ENCODE data around the gene FUS. TPM values are rescaled to one million over a fixed set of nuclear protein-coding genes. Genes with fewer than 3 reads are reported as not detected.

Gene FUS
- total RNA-seq, 1 donor, result 183 TPM

- H3K9me3 ChIP-seq (ENCODE audit: low read depth, low read length), result no peaks in the 10 kb centered on the region
- peak overlapping the region; percentile 82 for H3K4me3 ChIP-seq (ENCODE audit: low read length)
- H3K27me3 ChIP-seq (ENCODE audit: insufficient read depth, low read length), result no peaks in the 10 kb centered on the region
- H3K4me1 ChIP-seq (ENCODE audit: insufficient read depth, low read length), result peaks cover 70% of the 10 kb centered on the region
These were observed 21.1 kb downstream of the FUS start for GRCh38 chr16:31200821-31201568.

DNA sequence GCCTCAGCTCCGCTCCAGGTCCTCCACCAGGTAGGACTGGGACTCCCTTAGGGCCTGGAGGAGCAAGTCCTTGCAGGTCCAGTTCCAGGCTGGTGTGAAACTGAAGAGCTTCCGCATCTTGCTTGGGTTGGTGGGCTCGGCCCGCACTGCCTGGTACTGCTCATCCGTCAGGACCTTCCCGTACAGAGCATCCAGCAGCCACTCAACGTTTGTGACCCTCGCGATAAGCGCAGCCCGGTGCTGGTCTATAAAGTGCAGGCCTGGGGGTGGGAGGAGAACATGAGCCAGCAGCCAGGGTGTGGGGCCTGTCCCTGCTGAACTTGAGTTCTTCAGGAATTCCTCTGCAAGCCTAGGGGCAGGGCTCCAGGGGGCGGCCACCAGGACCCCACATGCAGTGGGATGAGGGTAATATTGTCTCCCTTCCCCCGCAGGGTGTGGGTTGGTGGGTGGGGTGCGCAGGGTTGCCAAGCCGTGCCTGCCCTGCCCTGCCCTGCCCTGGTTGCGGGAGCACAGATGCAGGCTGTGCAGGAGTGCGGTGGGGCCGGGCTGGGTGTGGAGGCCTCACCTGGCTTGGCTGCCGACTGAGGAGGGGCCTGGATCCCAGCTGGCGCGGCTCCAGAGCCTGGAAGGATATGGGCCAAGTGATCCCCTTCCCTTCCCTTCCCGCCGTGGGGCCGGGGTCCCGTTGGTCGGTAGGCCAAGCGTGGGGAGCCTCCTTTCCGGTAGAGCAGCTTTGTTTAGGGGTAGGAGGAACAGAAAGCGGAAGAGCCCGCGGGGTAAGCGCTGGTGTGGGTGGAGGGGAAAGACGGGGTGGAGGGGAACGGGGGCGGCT, 21.9 kb downstream of the FUS start:
- Histone ChIP-seq H3K4me3 (ENCODE audit: low read length) (peak overlapping the region; percentile 82), H3K4me1 (ENCODE audit: insufficient read depth, low read length) (peaks cover 67% of the 10 kb centered on the region), H3K27me3 (ENCODE audit: insufficient read depth, low read length) (no peaks in the 10 kb centered on the region), H3K9me3 (ENCODE audit: low read depth, low read length) (no peaks in the 10 kb centered on the region)

- Histone ChIP-seq H3K4me1 (ENCODE audit: insufficient read depth, low read length) (peaks cover 64% of the 10 kb centered on the region), H3K4me3 (ENCODE audit: low read length) (peak within 1 kb of the TSS; percentile 82), H3K9me3 (ENCODE audit: low read depth, low read length) (no peaks in the 10 kb centered on the region), H3K27me3 (ENCODE audit: insufficient read depth, low read length) (no peaks in the 10 kb centered on the region)
These were observed 22.8 kb downstream of the FUS start, which contains the start of gene PYCARD for GRCh38 chr16:31202414-31203375. Gene PYCARD (minus strand): TSS chr16:31202760. CDS start chr16:31202690, 70 bp downstream.

DNA sequence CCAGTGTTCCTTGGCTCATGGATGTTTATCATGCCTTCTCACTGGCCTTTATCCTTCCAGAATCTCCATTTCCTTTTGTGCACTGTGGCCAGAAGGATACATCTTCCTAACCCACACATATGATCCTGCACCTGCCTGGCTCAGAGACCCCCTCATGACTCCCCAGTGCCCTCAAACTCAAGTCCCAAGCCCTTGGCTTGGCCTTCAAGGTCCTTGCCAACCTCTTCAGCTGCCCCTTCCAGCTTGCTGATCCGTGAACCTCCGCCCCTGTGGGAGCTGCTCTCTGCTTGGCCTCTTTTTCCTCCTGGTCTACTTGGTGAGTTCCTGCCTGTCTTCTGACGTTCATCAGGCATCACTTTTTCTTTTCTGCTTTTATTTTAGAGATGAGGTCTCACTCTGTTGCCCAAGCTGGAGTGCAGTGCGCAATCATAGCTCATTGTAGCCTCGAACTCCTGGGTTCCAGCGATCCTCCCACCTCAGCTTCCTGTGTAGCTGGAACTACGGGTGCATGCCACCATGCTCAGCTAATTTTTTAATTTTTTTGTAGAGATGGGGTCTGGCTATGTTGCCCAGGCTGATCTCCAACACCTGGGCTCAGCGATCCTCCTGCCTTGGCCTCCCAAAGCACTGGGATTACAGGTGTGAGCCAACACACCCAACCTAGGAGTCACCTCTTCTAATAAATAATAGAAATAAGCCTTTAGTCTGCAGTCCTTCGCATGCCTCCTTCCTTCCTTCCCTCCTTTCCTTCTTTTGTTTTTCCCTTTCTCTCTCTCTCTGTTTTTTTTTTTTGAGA, 25.1 kb downstream of the FUS start:
- H3K4me3 ChIP-seq (ENCODE audit: low read length), result no peak overlapping the region
- H3K9me3 ChIP-seq (ENCODE audit: low read depth, low read length), result no peaks in the 10 kb centered on the region
- H3K27me3 ChIP-seq (ENCODE audit: insufficient read depth, low read length), result no peaks in the 10 kb centered on the region

DNA sequence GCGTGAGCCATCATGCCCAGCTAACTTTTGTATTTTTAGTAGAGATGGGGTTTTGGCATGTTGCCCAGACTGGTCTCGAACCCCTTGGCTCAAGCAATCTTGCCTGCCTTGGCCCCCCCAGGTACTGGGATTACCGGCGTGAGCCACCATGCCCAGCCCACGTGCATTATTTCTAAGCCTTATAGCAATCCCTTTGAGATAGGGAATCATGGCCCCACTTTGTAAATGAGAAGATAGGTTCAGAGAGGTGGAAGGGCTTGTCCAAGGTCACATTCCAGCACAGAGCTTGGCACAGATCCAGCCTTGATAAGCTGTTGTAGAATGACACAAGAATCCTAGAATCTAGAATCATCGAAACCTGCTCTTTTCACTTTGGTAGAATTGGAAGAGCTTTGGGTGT, 26.8 kb downstream of the FUS start:
- Histone ChIP-seq H3K4me3 (ENCODE audit: low read length) (no peak overlapping the region), H3K9me3 (ENCODE audit: low read depth, low read length) (no peaks in the 10 kb centered on the region), H3K27me3 (ENCODE audit: insufficient read depth, low read length) (no peaks in the 10 kb centered on the region), H3K4me1 (ENCODE audit: insufficient read depth, low read length) (peaks cover 24% of the 10 kb centered on the region)

More for the DNA sequence above, 25.1 kb downstream of the FUS start:
- H3K4me1 ChIP-seq (ENCODE audit: insufficient read depth, low read length), result peaks cover 41% of the 10 kb centered on the region

- Histone ChIP-seq H3K4me1 (ENCODE audit: insufficient read depth, low read length) (peaks cover 34% of the 10 kb centered on the region), H3K9me3 (ENCODE audit: low read depth, low read length) (no peaks in the 10 kb centered on the region), H3K27me3 (ENCODE audit: insufficient read depth, low read length) (peaks cover 34% of the 10 kb centered on the region), H3K4me3 (ENCODE audit: low read length) (no peak overlapping the region)
These were observed 33.4 kb downstream of the FUS start for GRCh38 chr16:31213342-31213741.

DNA sequence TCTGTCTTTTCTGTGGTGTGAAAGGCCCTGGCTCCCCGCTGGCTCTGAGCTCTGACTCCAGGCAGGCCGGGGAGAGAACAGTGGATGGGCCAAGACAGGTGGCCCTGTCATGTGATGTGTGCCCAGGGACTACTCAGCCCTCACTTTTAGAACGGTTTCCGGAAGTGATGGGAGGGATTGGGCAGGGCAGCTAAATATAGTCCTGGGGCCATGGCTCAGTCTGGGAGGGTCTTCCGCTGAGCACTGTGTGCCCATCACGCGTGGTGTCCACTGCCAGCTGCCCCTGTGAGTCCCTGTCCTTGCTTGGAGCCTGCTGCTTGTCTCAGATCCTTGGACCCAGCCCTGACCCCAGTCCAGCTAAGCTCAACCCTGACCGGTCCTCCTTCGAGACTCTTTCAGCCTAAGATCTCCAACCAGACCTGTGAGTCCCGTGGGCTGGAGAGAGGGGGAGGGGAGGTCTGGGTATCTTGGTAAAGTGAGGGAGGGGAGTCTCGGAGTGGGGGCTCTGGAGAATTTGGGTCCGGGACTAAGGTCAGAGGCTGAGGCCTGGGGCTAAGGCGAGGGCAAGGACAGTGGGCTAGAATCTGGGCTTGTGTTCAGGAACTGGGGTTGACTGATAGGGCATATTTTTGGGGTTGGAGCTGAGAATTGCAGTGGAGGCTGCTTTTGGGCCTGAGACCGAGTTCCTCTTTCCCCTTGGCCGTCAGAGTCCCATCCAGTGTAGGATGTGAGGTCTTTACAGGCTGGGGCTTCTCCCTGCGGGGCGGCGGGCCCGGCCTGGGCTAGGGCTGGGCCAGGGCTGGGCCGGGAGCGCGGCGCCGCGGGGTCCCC, 34.2 kb downstream of the FUS start, which contains the start of gene TRIM72:
TRIM72 (plus strand) TSS at position 243 of the 831 bp plus-strand sequence. CDS start 620 bp downstream, outside the sequence.
- Histone ChIP-seq H3K4me1 (ENCODE audit: insufficient read depth, low read length) (peaks cover 34% of the 10 kb centered on the region), H3K4me3 (ENCODE audit: low read length) (no peak within 1 kb of the TSS), H3K27me3 (ENCODE audit: insufficient read depth, low read length) (peaks cover 38% of the 10 kb centered on the region), H3K9me3 (ENCODE audit: low read depth, low read length) (no peaks in the 10 kb centered on the region)

DNA sequence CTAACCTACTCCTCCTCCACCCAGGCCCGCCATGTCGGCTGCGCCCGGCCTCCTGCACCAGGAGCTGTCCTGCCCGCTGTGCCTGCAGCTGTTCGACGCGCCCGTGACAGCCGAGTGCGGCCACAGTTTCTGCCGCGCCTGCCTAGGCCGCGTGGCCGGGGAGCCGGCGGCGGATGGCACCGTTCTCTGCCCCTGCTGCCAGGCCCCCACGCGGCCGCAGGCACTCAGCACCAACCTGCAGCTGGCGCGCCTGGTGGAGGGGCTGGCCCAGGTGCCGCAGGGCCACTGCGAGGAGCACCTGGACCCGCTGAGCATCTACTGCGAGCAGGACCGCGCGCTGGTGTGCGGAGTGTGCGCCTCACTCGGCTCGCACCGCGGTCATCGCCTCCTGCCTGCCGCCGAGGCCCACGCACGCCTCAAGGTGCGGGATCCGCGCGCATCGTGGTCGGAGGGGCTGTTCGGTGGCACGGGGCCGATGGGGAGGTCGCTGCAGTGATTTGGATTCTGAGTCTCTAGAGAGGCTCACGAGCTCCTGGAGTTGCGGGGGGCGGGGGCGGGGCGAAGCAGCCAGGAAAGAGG, 34.9 kb downstream of the FUS start:
- no peaks in the 10 kb centered on the region for H3K9me3 ChIP-seq (ENCODE audit: low read depth, low read length)
- peak overlapping the region; percentile 31 for H3K4me3 ChIP-seq (ENCODE audit: low read length)
- peaks cover 34% of the 10 kb centered on the region for H3K4me1 ChIP-seq (ENCODE audit: insufficient read depth, low read length)
- H3K27me3 ChIP-seq (ENCODE audit: insufficient read depth, low read length), result peaks cover 38% of the 10 kb centered on the region

DNA sequence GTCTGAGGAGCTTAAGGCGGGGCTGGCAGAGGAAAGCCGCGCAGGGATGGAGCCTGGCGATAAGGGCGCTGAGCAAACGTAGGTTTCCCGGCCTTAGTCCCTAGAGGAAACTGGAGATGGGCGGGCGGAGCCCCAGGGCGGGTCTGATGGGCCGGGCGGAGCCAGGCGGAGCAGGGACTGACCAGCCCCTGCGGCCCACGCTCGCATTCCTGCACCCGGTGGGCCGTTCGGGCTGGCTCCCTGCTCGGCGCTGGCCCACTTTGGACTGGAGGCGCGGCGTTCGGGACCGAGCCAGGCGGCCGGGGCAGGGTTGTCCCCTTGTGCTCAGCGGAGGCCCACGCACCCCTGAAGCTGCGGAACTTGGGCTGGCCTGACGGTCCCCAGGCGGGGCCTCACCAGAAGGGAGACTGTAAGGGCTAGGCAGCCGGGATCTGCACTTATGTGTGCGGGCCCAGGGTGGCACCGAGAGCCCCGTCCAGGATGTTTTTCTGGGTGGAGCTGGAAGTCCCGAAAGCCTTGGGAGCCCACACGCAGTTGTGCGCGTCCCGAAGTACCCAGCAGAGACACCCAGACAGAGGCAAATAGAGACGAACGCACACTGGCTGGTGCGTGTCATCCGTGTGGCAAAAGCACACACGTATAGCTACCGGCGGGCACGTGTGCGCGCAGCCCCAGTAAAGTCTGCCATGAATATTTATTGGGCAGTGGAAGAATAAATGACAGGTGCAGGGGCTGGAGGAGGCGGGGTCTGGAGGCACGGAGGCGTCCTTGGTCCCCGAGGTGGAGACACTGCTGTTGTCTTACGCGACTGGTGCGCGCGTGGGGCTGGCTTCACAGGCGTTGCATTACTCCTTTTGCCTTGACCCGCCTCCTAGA, 35.6 kb downstream of the FUS start:
- H3K9me3 ChIP-seq (ENCODE audit: low read depth, low read length), result no peaks in the 10 kb centered on the region
- H3K27me3 ChIP-seq (ENCODE audit: insufficient read depth, low read length), result peaks cover 38% of the 10 kb centered on the region
- peaks cover 34% of the 10 kb centered on the region for H3K4me1 ChIP-seq (ENCODE audit: insufficient read depth, low read length)
- peak overlapping the region; percentile 31 for H3K4me3 ChIP-seq (ENCODE audit: low read length)

GRCh38 chr16:31216422-31217135, 36.6 kb downstream of the FUS start, which contains the start of gene PYDC1:
Gene PYDC1 (minus strand): TSS chr16:31217135. CDS start chr16:31217028, 107 bp downstream.
- Histone ChIP-seq H3K27me3 (ENCODE audit: insufficient read depth, low read length) (peaks cover 42% of the 10 kb centered on the region), H3K4me1 (ENCODE audit: insufficient read depth, low read length) (peaks cover 34% of the 10 kb centered on the region), H3K9me3 (ENCODE audit: low read depth, low read length) (no peaks in the 10 kb centered on the region), H3K4me3 (ENCODE audit: low read length) (no peak within 1 kb of the TSS)

- Histone ChIP-seq H3K4me3 (ENCODE audit: low read length) (no peak overlapping the region), H3K27me3 (ENCODE audit: insufficient read depth, low read length) (peaks cover 42% of the 10 kb centered on the region), H3K4me1 (ENCODE audit: insufficient read depth, low read length) (peaks cover 34% of the 10 kb centered on the region), H3K9me3 (ENCODE audit: low read depth, low read length) (no peaks in the 10 kb centered on the region)
These were observed 37.2 kb downstream of the FUS start for GRCh38 chr16:31217136-31217530.
